T-cell (primary cell): ENCODE data around the gene AGAP9. TPM values are rescaled to one million over a fixed set of nuclear protein-coding genes. Genes with fewer than 3 reads are reported as not detected.
"Not testable (repeated sequence)": the region's sequence is repeated elsewhere in the genome, so short reads cannot be mapped to it uniquely, and the experiment has no call there.

Experiments
- ATAC-seq, 4 experiments: fragments of 200-7000 bp in 3 of 4; fragments of 150-1000 bp in 1 of 4; cut with Tn5 transposase; replicated peaks in 1 of 4; 1 replicate in 3 of 4; 2 replicates in 1 of 4; pipeline ENCODE4 v1.10.0; 2021; ENCODE audit warnings: moderate library complexity in 3 of 4, mild to moderate bottlenecking in 2 of 4, moderate number of reproducible peaks in 1 of 4
- CTCF ChIA-PET, 2 donors: fragments of 300-600 bp; sonication (Branson Sonifier 250); formaldehyde crosslinking; loops; one replicate each; lab custom pipeline; 2022; ENCODE audit warnings: antibody characterized with exemption in 2 of 2; lab: Charles Lee
- POLR2A ChIA-PET, 2 donors: fragments of 300-600 bp; sonication (Branson Sonifier 250); formaldehyde crosslinking; loops; one replicate each; lab custom pipeline; 2022; ENCODE audit warnings: antibody characterized with exemption in 2 of 2; lab: Charles Lee
- DNase-seq, 35 experiments: peaks; one replicate each; pipeline versions ENCODE4 v3.0.0 to v3.0.0-alpha.2; 2013 to 2023
- H3K27ac ChIP-seq: one replicate; pipeline ENCODE4 v1.5.1; 2013; ENCODE audit warnings: low read length
- H3K27me3 ChIP-seq, 2 experiments: replicated peaks in 1 of 2; 1 replicate in 1 of 2; 2 replicates in 1 of 2; pipeline versions ENCODE4 v1.6.1 to v1.7.0; 2013; ENCODE audit warnings: low read length in 1 of 2, mixed read lengths in 1 of 2; ENCODE audit not compliant: control insufficient read depth in 2 of 2, insufficient read depth in 2 of 2; ENCODE audit errors: extremely low read depth in 1 of 2
- H3K36me3 ChIP-seq, 2 donors: 1 replicate in 1 of 2; 2 replicates in 1 of 2; pipeline versions ENCODE4 v1.6.1 to v1.7.0; 2013; ENCODE audit warnings: low read length in 1 of 2; ENCODE audit not compliant: control insufficient read depth in 2 of 2, insufficient read depth in 1 of 2; ENCODE audit errors: extremely low read depth in 1 of 2
- H3K4me1 ChIP-seq, 2 experiments: 1 replicate in 1 of 2; 2 replicates in 1 of 2; pipeline versions ENCODE4 v1.6.1 to v1.7.0; 2013; ENCODE audit warnings: low read length in 2 of 2, mixed read lengths in 1 of 2; ENCODE audit not compliant: insufficient read depth in 2 of 2, control insufficient read depth in 1 of 2; ENCODE audit errors: extremely low read depth in 1 of 2
- H3K4me3 ChIP-seq, 2 donors: 1 replicate in 1 of 2; 2 replicates in 1 of 2; pipeline versions ENCODE4 v1.5.1 to v1.7.0; 2013; ENCODE audit warnings: mild to moderate bottlenecking in 2 of 2, low read length in 1 of 2, moderate library complexity in 1 of 2; ENCODE audit not compliant: control insufficient read depth in 1 of 2; ENCODE audit errors: extremely low read depth in 1 of 2
- H3K9me3 ChIP-seq: 2 replicates; pipeline ENCODE4 v1.7.0; 2013
- H3K27ac Mint-ChIP-seq, 2 donors: one replicate each; pipeline ENCODE4 v1.8.0; 2020 to 2021; ENCODE audit warnings: mild to moderate bottlenecking in 2 of 2, mixed read lengths in 2 of 2
- H3K27me3 Mint-ChIP-seq, 2 donors: one replicate each; pipeline ENCODE4 v1.8.0; 2021 to 2022; ENCODE audit warnings: mixed read lengths in 2 of 2
- H3K36me3 Mint-ChIP-seq: one replicate; pipeline ENCODE4 v1.8.0; 2021; ENCODE audit warnings: mixed read lengths
- H3K4me1 Mint-ChIP-seq, 3 donors: one replicate each; pipeline ENCODE4 v1.8.0; 2020 to 2022; ENCODE audit warnings: mixed read lengths in 3 of 3, mild to moderate bottlenecking in 1 of 3
- H3K4me3 Mint-ChIP-seq, 3 donors: one replicate each; pipeline ENCODE4 v1.8.0; 2020 to 2022; ENCODE audit warnings: mild to moderate bottlenecking in 3 of 3, mixed read lengths in 3 of 3, moderate library complexity in 3 of 3
- H3K9me3 Mint-ChIP-seq, 3 donors: one replicate each; pipeline ENCODE4 v1.8.0; 2020 to 2022; ENCODE audit warnings: mixed read lengths in 3 of 3
- WGBS: methylation state at CpG from one replicate; pipeline ENCODE4 v1.1.5; 2013; ENCODE audit warnings: missing lambda C conversion rate; ENCODE audit not compliant: insufficient coverage; 5-methylcytosine and 5-hydroxymethylcytosine counted together
- total RNA-seq, 35 experiments: library from RNA in 6 of 35; stranded (reverse) in 6 of 35; fragments of 120-200 nt in 1 of 35; gene quantifications; one replicate each; pipeline versions ENCODE4 v1.2.1 to v1.2.4 and lab custom pipeline; 2013 to 2026

Gene AGAP9
- total RNA-seq, 5 donors from 2014 or later (not counting 1 experiment from before 2014, with no cell fraction given): 7.3 to 13.1 (median 8.8) TPM

DNA sequence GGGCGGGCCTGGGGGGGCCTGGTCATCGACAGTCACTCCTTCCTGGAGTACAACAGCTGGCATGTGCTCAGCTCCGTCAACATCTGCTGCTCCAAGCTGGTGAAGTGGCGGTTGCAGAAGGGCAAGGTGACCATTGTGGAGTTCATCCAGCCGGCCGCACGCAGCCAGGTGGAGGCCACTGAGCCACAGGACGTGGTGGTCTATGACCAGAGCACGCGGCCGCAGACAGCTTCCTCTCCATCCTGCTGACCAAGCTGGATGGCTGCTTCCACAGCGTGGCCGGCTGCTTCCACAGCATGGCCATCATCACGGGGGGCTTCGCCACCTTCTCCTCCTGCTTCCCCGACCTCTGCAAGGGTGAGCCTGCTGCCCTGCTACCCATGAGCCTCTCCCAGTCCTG lies 40.9 kb upstream of the AGAP9 start:
- H3K4me3 ChIP-seq, POLR2A ChIA-PET, H3K27me3 Mint-ChIP-seq, H3K27me3 ChIP-seq, H3K27ac ChIP-seq, H3K9me3 Mint-ChIP-seq, CTCF ChIA-PET, H3K4me1 Mint-ChIP-seq, H3K4me3 Mint-ChIP-seq, H3K27ac Mint-ChIP-seq, H3K36me3 ChIP-seq, H3K9me3 ChIP-seq, H3K4me1 ChIP-seq, ATAC-seq, DNase-seq, H3K36me3 Mint-ChIP-seq: not testable (repeated sequence)
- 100% methylated on average over 7 of the region's 16 CpGs for WGBS

DNA sequence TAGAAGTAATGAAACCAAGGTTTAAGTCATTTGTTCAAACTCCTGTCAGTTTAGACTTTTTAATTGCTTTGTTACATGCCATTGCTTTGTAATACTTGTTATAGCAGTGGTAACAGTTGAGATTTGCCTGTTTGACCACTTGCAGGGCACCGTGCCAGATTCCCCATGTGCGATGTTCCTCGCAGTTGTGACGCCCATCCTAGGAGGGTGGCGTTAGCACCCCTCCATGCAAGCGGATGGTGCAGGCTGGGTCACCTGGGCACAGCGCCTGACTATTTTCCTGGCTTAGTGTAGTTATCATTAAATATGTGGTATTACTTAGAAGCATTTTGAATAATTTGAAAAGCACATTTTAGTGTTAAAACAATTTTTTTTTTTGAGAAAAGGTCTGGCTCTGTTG lies 37.0 kb upstream of the AGAP9 start:
- ATAC-seq, POLR2A ChIA-PET, H3K4me3 Mint-ChIP-seq: not testable (repeated sequence)

DNA sequence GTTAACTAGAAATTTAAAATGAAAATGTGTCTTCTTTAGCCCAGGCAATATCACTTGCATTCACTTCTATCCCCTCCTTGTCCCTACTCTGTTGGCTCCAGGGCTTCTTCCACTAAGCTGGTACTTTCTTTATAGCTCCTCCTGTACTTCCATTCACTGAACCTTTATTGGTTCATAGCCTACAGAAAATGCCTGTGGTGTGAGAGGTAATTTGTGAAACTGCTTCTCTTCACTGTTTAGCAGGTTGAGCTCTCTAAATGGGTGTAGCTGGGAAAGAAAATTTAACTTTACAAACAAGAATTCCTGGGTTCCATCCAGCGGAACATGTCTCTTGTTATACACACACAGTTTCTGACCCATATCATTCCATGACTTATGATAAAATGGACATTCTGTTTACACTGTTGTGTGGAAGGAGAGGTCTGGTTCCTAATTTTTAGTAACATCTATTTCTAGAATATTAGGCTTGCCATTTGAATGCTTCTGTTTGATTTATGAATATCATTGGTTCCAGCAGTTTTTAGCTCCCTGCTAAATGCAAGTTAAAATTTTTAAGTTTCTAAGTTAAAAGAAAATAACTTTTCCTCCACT lies 36.4 kb upstream of the AGAP9 start:
- H3K4me3 ChIP-seq, ATAC-seq, DNase-seq, H3K36me3 Mint-ChIP-seq, H3K27me3 Mint-ChIP-seq, H3K4me1 ChIP-seq, H3K27ac ChIP-seq, POLR2A ChIA-PET, H3K9me3 Mint-ChIP-seq, H3K4me3 Mint-ChIP-seq, H3K27ac Mint-ChIP-seq, H3K36me3 ChIP-seq, H3K27me3 ChIP-seq, H3K4me1 Mint-ChIP-seq, H3K9me3 ChIP-seq, CTCF ChIA-PET: not testable (repeated sequence)
- no CpG with 5 or more reads among the region's 1 CpG for WGBS

More for the DNA sequence above, 37.0 kb upstream of the AGAP9 start:
- H3K36me3 ChIP-seq, H3K27ac ChIP-seq, H3K9me3 ChIP-seq, H3K4me1 Mint-ChIP-seq, H3K27me3 Mint-ChIP-seq, H3K4me3 ChIP-seq, H3K4me1 ChIP-seq, DNase-seq, H3K27ac Mint-ChIP-seq, H3K36me3 Mint-ChIP-seq, H3K27me3 ChIP-seq, H3K9me3 Mint-ChIP-seq, CTCF ChIA-PET: not testable (repeated sequence)
- WGBS: 89% methylated on average over 3 of the region's 7 CpGs

DNA sequence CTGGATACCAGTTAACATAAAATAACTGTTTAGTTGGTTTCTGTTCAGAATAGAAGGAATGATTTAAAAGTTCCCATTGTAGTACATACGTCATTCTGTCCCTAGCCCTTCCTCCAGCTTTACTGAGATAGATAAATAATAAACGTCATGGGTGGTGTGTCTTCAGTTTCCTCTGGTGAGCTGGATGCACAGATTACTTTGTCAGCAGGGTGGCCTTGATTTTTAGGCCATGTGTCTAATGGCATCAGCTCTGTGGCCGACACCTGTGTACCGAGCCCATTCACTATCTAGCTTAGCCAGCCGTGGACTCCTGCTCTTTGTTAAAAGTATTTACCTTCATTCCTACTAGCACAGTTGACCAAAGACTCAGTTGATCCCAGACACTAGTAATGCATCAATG lies 34.7 kb upstream of the AGAP9 start:
- H3K9me3 ChIP-seq, H3K4me3 Mint-ChIP-seq: not testable (repeated sequence)

DNA sequence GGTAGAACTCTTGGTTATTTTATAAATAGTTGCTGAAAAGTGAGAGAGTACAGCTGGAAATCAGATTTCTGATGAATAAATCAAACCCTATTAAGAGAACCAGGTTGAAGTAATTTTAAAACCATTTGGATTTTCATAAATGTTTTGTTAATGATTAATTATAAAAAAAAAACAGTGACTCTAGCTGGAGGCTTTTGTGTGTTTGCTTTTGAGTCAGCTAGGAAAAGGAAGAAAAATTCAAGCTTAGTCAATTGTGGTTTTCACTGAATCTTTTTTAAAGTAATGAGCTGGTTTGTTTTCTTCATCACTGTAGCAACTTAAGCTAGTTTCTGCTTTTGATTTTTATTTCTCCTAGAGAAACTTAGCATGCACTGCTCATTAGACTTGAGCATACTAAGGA lies 34.2 kb upstream of the AGAP9 start:
- H3K27ac ChIP-seq, H3K27ac Mint-ChIP-seq, H3K36me3 ChIP-seq, H3K27me3 Mint-ChIP-seq, H3K4me3 Mint-ChIP-seq, H3K4me3 ChIP-seq, H3K9me3 ChIP-seq, H3K9me3 Mint-ChIP-seq, DNase-seq, H3K4me1 ChIP-seq, H3K36me3 Mint-ChIP-seq, POLR2A ChIA-PET, CTCF ChIA-PET, ATAC-seq, H3K27me3 ChIP-seq, H3K4me1 Mint-ChIP-seq: not testable (repeated sequence)

More for the DNA sequence above, 34.7 kb upstream of the AGAP9 start:
- H3K4me1 Mint-ChIP-seq, H3K36me3 Mint-ChIP-seq, H3K27ac ChIP-seq, H3K9me3 Mint-ChIP-seq, DNase-seq, ATAC-seq, H3K4me1 ChIP-seq, H3K27me3 ChIP-seq, H3K27me3 Mint-ChIP-seq, H3K27ac Mint-ChIP-seq, POLR2A ChIA-PET, CTCF ChIA-PET, H3K4me3 ChIP-seq, H3K36me3 ChIP-seq: not testable (repeated sequence)
- no CpG with 5 or more reads among the region's 5 CpGs for WGBS

DNA sequence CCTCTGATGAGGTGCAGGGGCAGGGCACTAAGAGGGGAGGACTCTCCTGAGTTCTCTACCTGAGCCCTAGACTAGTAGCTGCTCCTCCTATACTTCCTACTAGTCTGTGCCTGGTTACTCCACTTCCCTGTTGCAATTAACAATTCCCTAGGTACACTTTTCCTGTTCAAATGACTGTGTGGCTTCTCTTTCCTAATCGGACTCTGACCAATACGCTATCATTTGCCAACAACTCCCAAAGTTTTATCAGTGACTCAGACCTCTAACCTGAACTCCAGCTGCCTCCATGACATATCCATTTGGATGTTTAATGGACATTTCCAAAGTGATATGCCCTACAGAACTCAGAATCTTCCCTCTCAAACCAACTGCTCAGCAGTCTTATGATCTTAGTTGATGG lies 31.9 kb upstream of the AGAP9 start:
- POLR2A ChIA-PET, H3K27me3 Mint-ChIP-seq, DNase-seq, H3K36me3 Mint-ChIP-seq, CTCF ChIA-PET, H3K27ac Mint-ChIP-seq, H3K36me3 ChIP-seq, H3K4me3 ChIP-seq, H3K4me1 Mint-ChIP-seq, H3K27ac ChIP-seq, ATAC-seq, H3K9me3 Mint-ChIP-seq, H3K27me3 ChIP-seq, H3K4me1 ChIP-seq, H3K9me3 ChIP-seq: not testable (repeated sequence)
- no CpG with 5 or more reads among the region's 2 CpGs for WGBS
- H3K4me3 Mint-ChIP-seq: peak overlapping the region in 1 of 3 donors; percentile 24

DNA sequence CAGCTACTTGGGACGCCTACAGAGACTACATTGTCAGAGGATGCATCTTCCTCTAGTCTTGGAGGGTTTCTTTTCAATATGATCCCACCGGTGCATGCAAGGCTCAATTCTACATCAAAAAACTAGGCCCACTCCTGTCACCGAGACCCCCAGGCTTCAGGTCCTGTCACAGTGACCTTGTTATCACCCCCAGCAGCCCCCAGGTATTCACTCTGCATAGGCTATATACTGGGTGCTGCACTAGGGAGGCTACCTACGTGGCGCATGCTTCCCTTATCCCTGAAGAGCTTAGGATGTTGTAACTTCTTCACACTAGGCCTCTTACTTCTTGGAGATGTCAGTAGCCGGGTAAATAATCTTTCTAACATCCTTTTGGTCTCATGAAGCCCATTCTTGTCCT lies 31.1 kb upstream of the AGAP9 start:
- ATAC-seq, H3K36me3 Mint-ChIP-seq, H3K27me3 Mint-ChIP-seq, POLR2A ChIA-PET, CTCF ChIA-PET, H3K4me3 ChIP-seq, H3K27me3 ChIP-seq, H3K36me3 ChIP-seq, H3K27ac Mint-ChIP-seq, H3K4me1 ChIP-seq, DNase-seq, H3K27ac ChIP-seq, H3K9me3 ChIP-seq, H3K9me3 Mint-ChIP-seq, H3K4me1 Mint-ChIP-seq: not testable (repeated sequence)
- peak overlapping the region in 2 of 3 donors; percentile 17 to 24 for H3K4me3 Mint-ChIP-seq
- no CpG with 5 or more reads among the region's 6 CpGs for WGBS
